Stimulated activated CD4-positive, alpha-beta T cell treated with anti-CD3 and anti-CD28 coated beads, Interleukin-1b, Interleukin-23, amount 100 ng/mL, for 4 hours (primary cell): Measurements from ENCODE around the gene JARID2.
"Not testable (repeated sequence)": the region's sequence is repeated elsewhere in the genome, so short reads cannot be mapped to it uniquely, and the experiment has no call there.

Experiments used
- DNase-seq, 2 donors: peaks; one replicate each; pipeline ENCODE4 v3.0.0-alpha.2; 2020; ENCODE audit warnings: low read depth in 2 of 2

The JARID2 gene

DNA sequence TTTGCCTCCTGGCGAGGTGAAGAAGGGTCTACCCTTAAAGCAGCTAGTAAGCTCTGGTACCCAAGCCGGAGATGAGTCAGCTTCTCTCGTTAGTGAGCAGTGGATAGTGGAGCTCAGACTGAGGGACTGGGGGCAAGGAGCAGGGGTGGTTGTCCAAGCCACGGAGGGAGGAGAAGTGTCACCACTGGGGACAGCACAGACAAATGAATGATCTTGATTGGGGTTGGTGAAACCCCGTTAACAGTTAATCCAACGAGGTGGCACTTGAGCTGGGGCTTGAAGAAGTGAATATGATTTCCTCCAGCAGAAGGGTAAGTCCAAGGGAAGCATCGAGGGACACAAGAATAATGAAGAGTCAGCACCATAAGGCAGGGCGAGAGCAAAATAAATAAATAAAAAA lies 43.0 kb downstream of the JARID2 start:
- no peak for DNase-seq

DNA sequence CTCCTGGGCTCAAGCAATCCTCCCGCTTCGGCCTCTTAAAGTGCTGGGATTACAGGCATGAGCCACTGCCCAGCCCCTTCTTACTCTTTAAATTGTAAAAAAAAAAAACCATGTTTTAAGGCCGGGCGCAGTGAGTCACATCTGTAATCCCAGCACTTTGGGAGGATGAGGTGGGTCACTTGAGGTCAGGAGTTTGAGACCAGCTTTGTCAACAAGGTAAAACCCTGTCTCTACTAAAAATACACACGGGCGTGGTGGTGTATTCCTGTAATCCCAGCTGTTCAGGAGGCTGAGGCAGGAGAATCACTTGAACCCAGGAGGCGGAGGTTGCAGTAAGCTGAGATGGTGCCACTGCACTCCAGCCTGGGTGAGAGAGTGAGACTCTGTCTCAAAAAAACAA lies 43.6 kb downstream of the JARID2 start:
- DNase-seq, result not testable (repeated sequence)

DNA sequence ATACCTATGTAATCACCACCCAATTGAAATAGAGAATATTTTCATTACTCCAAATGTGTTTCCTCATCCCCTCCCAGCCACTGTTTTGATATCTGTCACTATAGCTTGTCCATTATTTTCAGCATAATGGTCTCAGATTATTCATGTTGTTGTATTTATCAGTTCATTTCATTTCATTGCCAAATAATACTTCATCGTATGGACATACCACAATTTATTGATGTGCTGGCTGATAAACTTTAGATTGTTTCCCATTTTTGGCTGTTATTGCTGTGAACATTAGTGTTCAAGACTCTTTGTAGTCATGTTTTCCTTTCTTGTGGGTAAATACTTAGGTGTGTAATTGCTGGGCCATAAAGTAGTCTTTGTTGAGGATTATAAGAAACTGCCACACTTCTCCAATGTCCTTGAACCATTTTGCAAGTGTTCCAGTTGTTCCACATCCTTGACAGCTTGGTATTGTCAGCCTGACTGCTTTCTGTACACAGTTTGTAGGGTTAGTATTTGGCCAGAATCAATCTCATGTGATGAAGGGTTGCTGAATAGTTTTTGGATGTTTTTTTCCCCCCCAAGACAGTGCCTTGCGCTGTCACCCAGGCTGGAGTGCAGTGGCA lies 44.3 kb downstream of the JARID2 start:
- DNase-seq, result no peak

DNA sequence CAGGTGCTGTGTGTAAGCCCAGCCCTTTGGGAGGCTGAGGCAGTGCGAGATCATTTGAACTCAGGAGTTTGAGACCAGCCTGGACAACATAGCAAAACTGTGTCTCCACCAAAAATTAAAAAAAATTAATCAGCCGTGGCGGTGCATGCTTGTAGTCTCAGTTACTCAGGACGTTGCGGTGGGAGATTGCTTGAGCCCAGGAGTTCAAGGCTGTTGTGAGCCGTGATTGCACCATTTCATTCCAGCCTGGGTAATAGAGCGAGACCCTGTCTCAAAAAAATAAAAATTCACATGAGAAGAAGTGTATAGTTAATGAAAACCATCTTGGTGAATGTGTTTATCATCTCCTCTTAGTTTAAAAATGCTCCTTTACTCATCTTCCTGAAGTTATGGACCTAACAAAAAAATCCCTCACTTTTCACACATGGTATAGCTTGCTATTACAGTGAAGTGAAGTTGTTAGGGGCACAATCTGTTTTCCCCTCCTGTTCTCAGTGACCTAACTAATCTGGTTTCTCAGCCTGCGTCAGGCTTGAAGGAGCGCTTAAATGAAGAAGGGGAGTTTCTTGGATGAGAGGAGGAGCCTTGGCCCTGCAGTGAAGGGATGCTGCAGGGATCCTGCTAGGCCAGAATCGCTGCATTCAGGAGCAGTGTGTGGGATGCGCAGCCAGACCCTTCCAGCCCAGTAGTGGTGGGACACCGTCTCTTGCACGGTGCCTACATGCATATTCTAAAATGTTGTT lies 45.3 kb downstream of the JARID2 start:
- no peak for DNase-seq

DNA sequence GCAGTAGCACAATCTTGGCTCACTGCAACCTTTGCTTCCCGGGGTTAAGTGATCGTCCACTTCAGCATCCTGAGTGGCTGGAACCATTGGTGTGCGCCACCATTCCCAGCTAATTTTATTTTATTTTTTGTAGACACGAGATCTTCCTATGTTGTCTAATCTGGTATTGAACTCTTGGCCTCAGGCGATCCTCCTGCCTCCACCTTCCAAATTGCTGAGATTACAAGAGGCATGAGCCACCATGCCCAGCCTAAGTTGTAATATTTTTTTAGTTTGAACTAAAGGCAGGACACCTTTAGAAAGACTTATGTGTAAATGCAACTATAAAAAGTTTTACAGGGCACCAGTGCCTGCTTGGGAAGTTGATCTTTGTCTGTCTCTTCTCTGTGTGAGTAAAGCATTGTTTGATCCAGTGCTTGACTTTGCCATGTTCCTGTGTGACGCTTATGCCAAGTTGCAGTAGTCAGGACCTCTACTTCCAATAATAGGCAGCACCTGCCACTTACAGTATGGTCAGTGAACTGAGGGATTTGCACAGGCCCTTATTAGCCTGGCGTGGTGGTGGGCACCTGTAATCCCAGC lies 46.9 kb downstream of the JARID2 start:
- DNase-seq, result no peak

DNA sequence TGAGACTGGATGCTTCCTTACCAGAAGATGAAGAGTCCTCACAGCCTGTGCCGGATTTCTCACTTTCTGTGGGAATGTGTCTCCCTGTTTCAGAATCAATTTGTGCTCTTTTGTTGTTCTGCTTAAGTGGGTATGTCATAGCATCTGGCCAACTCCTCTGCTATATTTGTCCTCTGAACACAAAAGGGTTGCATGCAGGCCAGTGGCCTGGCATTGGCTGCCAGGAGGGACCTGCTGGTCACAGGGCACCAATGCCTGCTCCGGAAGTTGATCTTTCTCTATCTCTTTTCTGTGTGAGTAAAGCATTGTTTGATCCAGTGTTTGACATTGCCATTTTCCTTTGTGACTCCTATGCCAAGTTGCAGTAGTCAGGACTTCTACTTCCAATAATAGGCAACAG lies 47.8 kb downstream of the JARID2 start:
- no peak for DNase-seq

DNA sequence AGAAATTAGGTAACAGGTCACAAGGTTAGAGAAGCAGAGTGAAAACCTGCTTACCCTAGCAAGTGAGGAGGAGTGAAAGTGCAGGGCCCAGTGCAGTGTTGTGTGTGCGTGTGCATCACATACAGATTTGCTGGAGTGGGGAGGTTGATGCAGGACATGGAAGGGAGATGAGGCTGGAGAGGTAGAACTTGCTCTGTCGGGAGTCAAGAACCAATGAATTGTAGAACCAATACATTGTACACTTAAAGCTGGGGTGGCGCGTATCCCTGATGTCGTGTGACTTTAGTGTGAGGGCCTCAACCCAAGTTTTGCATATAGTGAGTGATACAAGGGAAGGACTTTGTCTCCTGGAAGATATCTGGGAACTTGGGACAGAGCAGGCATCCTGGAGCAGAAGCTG lies 48.6 kb downstream of the JARID2 start:
- no peak for DNase-seq

DNA sequence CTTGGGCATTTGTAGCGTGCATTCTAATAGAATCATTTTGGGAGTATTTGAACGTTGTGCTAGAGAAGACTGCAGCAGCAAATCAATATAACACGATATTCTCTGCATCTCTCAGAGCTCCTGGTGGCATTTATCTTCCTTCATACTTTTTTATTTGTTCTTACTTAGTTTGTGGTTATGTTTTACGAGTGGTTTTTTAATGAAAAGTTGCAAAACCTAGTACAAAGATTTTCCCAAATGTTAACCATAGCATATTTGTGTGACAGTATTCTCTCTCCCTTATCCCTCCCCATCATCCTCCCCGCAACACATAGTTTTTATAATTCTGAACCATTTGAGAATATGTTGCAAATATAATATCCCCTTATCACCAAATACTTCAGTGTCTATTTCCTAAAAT lies 50.4 kb downstream of the JARID2 start:
- DNase-seq, result no peak

DNA sequence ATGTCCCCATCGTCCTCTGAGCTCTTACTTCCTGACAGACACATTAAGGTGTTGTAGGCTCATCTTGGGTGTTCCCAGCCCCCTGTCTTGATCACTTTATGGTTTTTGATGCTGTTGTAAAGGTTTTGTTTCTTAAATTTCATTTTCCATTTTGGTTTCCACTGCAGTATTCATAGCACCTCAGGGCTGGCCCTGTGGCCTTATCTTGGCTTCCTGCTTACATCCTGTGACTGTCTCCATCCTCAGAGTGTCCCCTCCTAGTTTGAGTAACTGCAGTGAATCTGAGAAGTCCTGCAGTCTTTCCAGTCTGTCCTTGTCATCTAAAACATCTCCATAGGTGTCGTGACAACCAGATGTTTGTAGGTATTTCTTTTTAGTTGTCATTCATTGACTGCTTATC lies 50.9 kb downstream of the JARID2 start:
- DNase-seq, result no peak

DNA sequence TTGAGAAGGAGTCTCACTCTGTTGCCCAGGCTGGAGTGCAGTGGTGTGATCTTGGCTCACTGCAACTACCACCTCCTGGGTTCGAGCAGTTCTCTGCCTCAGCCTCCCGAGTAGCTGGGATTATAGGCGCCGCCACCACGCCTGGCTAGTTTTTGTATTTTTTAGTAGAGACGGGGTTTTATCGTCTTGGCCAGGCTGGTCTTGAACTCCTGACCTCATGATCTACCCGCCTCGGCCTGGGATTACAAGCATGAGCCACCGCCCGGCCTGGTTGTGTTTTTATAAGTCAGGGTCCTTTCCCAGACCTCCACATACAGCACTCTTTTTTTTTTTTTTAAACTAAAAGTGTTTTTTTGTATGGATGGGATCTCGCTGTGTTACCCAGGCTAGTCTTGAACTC lies 51.3 kb downstream of the JARID2 start:
- not testable (repeated sequence) for DNase-seq

DNA sequence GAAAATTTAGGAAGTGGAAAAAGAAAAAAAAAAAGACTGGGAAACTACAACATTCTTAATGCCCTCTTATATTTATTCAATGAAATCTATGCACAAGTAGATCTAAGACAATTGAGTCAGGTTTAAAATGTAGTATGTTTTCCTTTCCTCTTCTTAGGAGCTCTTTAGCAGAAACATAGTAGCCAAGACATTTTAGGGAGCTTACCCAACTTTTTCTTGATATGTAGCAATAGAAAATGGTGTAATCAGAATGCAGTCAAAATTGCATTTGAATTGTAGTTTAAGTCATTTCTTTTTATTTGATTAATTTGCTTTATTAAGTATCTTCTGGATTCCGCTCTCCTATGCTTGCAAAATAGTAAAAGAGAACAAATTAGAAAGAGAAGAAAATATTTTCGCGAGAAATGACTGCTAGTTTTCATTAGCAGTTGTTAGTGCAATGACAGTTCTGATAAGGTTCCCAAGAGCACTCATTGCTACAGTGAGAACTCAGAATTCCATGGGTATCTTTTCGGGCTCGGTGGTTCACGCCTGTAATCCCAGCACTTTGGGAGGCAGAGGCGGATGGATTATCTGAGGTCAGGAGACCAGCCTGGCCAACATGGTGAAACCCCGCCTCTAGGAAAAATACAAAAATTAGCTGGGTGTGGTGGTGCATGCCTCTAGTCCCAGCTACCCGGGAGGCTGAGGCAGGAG lies 52.2 kb downstream of the JARID2 start:
- no peak for DNase-seq

DNA sequence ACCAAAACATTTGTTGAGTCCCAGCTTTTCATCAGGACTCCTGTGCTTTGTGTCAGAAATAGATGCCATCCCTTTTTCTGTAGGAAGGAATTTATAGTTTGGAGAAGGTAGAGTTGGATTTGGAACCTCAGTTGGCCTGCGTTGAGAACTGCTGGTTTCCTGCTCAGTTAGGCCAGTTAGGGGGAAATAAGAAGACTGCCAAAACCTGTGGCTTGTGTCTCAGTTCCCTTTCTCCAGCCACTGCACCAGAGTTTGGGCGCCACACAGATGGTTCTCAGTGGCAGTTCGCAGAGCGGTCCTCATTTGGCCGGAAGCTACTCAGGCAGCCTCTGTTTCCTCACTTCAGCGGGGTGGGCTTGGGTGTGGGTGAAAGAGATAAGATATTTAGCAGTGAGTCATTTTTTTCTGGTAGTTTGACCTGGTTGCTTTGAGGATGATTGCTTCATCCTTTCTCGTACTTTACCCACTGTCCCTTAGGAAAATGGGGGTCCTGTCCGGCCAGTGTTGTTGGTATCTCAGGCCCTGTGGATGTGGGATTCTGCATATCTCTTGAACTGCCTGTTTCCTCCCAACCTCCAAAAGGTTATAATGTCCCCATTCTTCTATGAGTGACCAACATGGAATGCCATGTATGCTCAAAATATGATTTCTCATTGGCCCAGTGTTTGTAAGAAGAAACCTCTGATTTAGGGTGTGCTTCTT lies 53.7 kb downstream of the JARID2 start:
- no peak for DNase-seq

DNA sequence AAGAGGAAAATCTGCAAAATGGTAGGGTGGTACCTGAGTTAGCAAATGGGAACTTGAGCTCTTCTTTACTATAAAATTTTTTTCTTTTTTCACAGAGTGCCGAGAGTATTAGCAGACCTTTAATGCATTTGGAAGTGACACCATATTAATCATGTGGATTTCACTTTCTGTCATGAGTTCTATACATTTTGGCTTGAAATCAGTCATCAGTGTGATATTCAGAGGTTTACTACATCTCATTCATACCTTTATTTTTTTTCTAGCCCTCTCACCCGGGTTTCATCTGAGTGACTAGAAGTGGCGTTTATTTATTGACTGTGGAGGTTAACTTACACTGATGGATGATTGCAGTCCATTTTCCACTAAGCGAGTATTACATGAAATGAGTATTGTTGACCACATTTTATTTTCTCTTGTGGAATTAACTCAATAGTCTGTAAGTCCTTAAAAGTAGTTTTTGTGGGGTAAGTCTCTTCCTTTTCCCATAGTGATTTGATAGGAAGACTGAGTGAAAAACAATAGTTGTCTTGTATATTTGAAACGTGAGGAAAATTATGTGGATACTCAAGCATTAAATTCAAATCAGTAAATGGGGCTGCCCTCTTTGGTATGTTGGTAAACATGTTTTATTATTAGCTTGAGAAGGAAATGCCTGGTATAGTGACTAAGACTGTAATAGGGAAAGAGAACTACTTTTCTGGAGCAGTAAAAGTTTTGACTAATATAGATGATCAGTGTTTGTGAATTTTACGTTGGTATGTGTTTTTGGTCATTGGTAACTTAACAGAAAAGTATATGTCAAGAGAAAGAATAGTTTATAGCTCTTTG lies 55.5 kb downstream of the JARID2 start:
- no peak for DNase-seq

DNA sequence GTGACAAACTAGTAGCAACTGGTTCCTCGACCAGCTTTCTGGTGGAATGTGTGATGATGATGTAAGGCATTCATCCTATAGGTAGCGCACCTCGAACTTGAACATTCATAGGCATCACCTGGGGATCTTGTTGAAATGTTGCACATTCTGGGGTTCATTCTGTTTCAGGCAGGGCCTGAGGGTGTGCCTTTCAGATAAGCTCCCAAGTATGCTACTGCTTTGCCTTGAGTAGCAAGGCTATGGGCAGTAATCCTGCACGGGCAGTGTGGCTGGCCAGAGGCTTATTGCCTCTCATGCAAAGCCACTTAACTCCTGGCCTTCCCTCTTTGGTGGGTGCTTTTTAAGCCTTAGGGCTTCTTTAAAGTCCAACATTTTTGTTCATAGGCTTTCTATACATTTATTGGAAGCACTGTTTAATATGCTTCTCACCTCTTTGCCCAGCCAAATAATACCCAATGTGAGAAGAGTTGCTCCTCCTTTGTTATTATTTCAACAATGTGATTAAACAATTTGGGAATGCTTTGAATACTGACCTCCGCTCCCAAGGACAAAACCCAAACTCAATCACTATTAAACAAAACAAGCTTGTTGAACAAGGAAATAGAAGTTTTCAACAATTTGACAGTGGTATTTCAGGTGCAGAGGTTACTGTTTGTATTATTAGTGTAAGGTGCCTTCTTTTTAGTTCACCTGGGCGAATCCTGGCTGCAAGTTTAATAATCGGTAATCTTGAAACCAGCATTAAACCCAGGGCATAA lies 57.5 kb downstream of the JARID2 start:
- DNase-seq, result no peak

DNA sequence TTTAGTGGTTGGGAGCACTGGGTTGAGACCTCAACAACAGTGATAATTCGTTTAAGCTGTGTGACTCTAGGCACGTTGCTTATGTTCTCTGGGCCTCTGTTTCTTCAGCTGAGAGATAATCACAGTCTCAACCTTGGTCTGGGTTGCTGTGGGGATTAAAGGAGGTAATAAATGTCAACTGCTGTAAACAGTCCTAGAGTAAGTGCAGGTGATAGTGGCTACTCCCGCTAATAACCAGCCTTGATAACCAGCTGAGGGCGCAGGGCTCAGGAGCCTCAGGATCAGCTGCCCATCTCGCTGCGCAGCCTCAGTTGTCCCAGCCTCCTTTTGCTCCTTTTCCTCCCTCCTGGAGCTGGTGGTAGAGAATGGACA lies 58.0 kb downstream of the JARID2 start:
- DNase-seq, result no peak

DNA sequence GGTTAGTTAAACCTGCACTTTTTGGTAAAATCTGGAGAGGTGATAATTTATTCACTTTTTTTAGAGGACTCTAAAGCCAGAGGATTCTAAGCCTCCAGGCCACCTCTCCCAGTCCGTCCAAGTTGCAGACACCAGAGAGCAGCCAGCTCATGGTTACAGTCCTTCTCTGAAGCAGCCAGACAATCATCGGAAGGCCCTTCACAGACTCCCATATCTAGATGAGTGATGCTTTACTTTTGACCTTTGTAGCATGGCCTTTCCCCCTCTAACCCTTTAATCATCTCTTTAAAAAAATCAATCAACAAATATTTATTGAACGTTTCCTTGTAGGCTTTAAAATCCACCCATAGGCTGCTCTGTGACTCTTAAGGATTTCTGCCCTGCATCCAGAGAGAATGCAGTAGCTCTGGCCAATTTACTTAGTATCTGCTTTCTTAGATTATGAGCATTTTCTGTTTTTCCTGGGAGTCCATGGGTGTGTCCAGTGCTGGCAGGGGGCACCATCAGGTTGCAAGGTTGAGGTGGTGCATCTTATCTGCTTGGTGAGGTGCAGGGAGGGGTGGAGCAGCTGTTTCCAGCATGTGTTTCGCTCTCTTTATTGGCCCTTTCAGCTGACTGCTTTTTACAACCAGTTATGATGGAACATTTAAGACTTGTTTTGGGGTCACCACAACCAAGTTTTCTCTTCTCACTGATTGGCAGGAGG lies 58.6 kb downstream of the JARID2 start:
- DNase-seq, result no peak

DNA sequence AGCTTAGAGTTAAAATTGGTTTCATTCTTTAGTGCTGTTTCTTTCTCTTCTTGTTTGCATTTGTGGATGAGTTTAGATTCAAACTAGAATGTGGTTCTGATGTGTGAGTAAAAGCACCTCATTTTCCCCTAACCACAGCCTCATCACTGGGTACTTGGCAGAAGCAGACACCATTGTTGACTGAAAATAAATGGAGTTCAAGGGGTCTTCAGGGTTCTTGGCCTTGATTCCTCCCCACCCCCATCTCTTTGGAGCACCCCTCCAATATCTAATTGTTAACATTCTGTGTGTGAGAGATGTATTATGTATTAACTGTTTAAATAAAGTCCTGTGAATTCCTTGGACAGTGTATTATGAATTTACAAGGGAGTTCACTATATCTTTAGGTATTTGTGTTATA lies 59.6 kb downstream of the JARID2 start:
- DNase-seq, result no peak

DNA sequence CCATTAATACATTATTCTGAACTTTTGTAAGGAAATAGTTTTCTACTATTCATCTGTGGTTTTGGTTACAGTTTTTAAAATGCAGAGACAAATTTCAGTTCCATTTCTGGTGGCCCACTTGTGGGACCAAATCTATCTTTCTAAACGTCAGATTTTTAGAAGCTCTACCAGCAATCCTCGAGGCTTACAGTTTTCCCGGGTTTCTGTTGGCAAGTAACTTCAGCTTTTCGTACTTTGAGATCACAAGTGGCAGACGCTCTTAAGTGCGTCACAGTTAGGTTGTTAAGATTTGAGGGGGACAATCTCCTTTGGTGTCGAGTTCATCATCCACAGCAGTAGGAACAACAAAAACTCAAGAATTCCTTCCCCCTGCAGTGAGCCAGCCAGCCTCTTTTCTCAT lies 60.0 kb downstream of the JARID2 start:
- no peak for DNase-seq

DNA sequence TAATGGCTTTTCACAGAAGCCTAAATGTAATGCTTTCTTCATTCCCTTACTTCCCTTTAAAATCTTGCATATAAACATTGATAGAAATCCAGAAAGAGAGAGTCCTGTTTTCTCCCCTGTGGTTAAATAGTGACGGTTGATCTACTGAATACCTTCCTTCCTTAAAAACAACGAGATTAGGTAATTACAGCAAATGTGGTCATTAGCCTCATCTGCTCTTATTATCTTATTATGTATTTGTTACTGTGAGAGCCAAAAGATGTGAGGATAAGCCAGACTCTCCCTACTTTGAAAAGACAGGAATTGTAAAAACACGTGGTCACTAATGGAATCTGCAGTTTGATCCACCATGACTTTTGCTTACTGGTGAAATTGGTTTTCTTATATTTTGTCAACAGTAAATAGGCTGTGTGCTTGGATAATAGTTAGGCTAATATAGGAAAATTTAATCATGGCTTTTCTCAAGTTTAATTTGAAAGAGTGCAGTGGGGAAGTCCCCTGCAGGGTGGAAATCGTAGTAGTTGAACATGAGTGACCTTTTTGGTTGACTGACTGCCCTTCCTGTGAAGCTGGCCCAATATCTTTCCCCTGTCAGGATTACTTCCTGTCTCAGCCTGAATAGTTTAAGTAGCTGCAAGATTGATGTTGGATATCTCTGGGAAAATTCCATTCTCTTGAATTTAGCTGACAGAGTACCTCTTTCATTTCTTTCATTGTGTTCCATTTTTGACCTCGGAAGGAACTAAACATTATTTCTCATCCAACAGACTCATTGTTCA lies 62.8 kb downstream of the JARID2 start:
- DNase-seq, result no peak
